Body of pancreas (tissue), 4 donors: ENCODE measurements around the gene ABHD4. TPM values are rescaled to one million over a fixed set of nuclear protein-coding genes. Genes with fewer than 3 reads are reported as not detected.
"Not testable (repeated sequence)": the region's sequence is repeated elsewhere in the genome, so short reads cannot be mapped to it uniquely, and the experiment has no call there.

ENCODE experiments used
- ATAC-seq: fragments of 150-250 bp; one replicate; pipeline ENCODE4 v1.9.1; 2016
- DNase-seq, 4 donors: peaks; one replicate each; pipeline ENCODE4 v3.0.0-alpha.2; 2019
- H3K27ac ChIP-seq, 4 donors: fragments of 200-600 bp; sonication (generic); 1 replicate in 3 of 4; 2 replicates in 1 of 4; pipeline versions ENCODE4 v1.5.1 to v1.6.1; 2016 to 2019; ENCODE audit warnings: mild to moderate bottlenecking in 1 of 4, mixed read lengths in 1 of 4, moderate library complexity in 1 of 4
- H3K27me3 ChIP-seq, 2 donors: fragments of 200-600 bp; sonication (generic); one replicate each; pipeline ENCODE4 v1.6.0; 2016; ENCODE audit warnings: mild to moderate bottlenecking in 1 of 2
- H3K36me3 ChIP-seq, 2 donors: fragments of 200-600 bp; sonication (generic); replicated peaks in 1 of 2; 2 replicates each; pipeline ENCODE4 v1.5.1; 2016; ENCODE audit warnings: low read depth in 2 of 2; ENCODE audit not compliant: insufficient read depth in 1 of 2
- H3K4me1 ChIP-seq: fragments of 200-600 bp; sonication (generic); one replicate; pipeline ENCODE4 v1.6.0; 2016
- H3K4me3 ChIP-seq, 2 donors: fragments of 200-600 bp; sonication (generic); 1 replicate in 1 of 2; 2 replicates in 1 of 2; pipeline ENCODE4 v1.5.1; 2016 to 2019
- H3K9me3 ChIP-seq, 3 donors: fragments of 200-600 bp; sonication (generic); 1 replicate in 2 of 3; 2 replicates in 1 of 3; pipeline ENCODE4 v1.5.1; 2016
- POLR2A ChIP-seq, 3 donors: fragments of 450-650 bp; IDR thresholded peaks; one replicate each; pipeline ENCODE4 v1.6.1; 2016; ENCODE audit warnings: antibody characterized with exemption in 3 of 3, mild to moderate bottlenecking in 2 of 3
- WGBS, 2 donors: methylation state at CpG; one replicate each; pipeline ENCODE4 v1.1.5; 2017; 5-methylcytosine and 5-hydroxymethylcytosine counted together
- intact Hi-C: fragments of 100-400 bp; cut with DNase I; formaldehyde crosslinking; loops from one replicate; pipeline ENCODE4 v1.15.1; 2023
- total RNA-seq, 2 donors: library from RNA; depleted of rRNA; stranded (reverse); fragments of >200 nt; gene quantifications; one replicate each; pipeline ENCODE4 v1.1.0, GENCODE V29; 2016
- TF ChIP-seq, protein P1 (sequence below), 7 experiments: fragments of 450-650 bp in 4 of 7; fragments of 200-600 bp in 3 of 7; sonication (generic) in 3 of 7; IDR thresholded peaks; one replicate each; pipeline ENCODE4 v1.5.1; 2016 to 2019; ENCODE audit warnings: antibody characterized with exemption in 7 of 7

Gene ABHD4
- total RNA-seq, 2 donors from 2014 or later: 11.9 to 28.3 TPM

DNA sequence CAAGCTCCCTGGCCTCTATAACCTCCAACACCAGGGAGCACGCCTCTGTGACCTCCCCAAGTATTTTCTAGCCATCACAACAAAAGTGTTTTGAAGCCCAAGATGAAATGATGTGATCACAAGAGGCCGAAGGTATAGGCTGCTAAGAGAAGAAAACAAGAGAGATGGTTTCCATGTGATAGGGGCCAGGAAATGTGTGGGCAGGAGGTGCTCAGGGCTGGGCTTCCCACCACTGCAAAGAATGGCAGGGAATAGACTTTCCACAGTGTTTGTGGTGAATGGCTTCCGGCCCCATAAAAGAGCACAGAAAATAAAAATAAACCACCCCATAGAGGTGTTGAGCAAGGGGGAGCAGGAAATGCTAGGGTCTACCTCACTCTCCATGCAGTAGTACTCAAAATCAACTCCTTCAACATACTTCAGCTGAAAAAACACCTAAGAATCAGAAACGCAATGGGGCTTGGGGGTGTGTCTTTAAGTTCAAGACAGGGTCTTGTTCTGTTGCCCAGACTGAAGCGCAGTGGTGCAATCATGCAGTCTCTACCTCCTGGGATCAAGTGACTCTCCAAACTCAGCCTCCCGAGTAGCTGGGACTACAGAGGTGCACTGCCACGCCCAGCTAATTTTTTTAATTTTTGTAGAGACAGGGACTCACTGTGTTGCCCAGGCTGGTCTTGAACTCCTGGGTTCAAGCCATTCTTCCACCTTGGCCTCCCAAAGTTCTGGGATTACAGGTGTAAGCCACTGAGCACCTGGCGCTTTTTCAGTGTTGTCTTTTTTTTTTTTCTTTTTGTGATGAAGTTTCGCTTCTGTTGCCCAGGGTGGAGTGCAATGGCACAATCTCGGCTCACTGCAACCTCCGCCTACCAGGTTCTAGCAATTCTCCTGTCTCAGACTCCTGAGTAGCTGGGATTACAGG, 36.2 kb upstream of the ABHD4 start:
- ATAC-seq: no peak
- Histone ChIP-seq H3K27me3 (no peaks in the 10 kb centered on the region), H3K36me3 (peaks cover 0 to 8% of the 10 kb centered on the region in 2 donors), H3K27ac (peak overlapping the region in 3 of 4 donors; percentile 68 to 85 (median 81)), H3K9me3 (no peaks in the 10 kb centered on the region), H3K4me3 (no peak overlapping the region), H3K4me1 (peaks cover 62% of the 10 kb centered on the region)
- TF ChIP-seq, protein P1, sequence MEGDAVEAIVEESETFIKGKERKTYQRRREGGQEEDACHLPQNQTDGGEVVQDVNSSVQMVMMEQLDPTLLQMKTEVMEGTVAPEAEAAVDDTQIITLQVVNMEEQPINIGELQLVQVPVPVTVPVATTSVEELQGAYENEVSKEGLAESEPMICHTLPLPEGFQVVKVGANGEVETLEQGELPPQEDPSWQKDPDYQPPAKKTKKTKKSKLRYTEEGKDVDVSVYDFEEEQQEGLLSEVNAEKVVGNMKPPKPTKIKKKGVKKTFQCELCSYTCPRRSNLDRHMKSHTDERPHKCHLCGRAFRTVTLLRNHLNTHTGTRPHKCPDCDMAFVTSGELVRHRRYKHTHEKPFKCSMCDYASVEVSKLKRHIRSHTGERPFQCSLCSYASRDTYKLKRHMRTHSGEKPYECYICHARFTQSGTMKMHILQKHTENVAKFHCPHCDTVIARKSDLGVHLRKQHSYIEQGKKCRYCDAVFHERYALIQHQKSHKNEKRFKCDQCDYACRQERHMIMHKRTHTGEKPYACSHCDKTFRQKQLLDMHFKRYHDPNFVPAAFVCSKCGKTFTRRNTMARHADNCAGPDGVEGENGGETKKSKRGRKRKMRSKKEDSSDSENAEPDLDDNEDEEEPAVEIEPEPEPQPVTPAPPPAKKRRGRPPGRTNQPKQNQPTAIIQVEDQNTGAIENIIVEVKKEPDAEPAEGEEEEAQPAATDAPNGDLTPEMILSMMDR (IDR thresholded peaks at IDR 0.05): no peak
- TF ChIP-seq POLR2A (IDR thresholded peaks at IDR 0.05): no peak
- intact Hi-C loops: no loop called here
- DNase-seq: no peak
- 41 to 49% methylated on average over 10 to 11 of the region's 11 CpGs for WGBS, 2 donors

DNA sequence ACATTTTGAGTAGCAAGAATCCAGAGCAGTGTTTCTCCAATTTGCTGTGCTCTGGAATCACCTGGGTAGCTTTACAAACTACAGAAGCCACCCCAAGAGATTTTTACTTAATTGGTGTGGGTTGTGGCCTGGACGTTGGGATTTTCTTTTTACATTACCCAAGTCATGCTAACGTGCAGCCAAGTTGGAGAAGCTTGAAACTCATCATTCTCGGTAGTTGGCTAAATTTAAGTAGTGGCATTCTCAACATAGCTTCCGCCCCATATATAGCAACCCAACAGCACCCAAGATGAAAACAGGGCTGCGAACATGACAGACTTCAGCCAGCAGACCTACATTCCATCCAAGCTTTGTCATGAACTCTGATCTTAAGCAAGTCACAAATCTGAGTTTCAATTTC, 34.1 kb upstream of the ABHD4 start:
- Histone ChIP-seq H3K4me1 (peaks cover 48% of the 10 kb centered on the region), H3K27ac (no peak overlapping the region)
- intact Hi-C loops: no loop called here

DNA sequence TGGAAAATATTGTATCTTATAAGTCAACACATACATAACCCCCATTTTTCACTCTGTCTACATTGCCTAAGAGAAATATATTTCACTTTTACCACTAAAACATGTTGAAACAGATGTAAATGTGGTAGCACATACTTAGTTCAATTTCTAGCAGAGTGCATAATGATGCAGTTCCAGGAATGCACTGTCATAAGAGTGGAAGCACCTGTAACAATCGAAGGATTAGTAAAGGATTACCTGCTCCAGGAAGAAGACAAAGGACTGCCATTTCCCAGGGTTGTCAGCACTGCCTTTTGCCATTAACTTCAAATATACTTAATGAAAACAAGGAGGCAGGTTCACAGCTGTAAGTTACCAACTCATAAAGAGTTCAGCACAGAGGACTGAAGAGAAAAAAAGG, 33.6 kb upstream of the ABHD4 start:
- peak overlapping the region in 1 of 4 donors; percentile 29 for H3K27ac ChIP-seq
- 33 to 43% methylated on average over 1 of the region's 1 CpG for WGBS, 2 donors
- TF ChIP-seq POLR2A (IDR thresholded peaks at IDR 0.05): no peak
- TF ChIP-seq, protein P1 (IDR thresholded peaks at IDR 0.05): no peak
- no peak for ATAC-seq
- H3K36me3 ChIP-seq: peaks cover 0 to 8% of the 10 kb centered on the region in 2 donors
- no peaks in the 10 kb centered on the region for H3K9me3 ChIP-seq
- H3K27me3 ChIP-seq: no peaks in the 10 kb centered on the region
- H3K4me1 ChIP-seq: peaks cover 43% of the 10 kb centered on the region
- intact Hi-C loops: no loop called here
- DNase-seq: no peak
- H3K4me3 ChIP-seq: no peak overlapping the region

More for the DNA sequence above, 34.1 kb upstream of the ABHD4 start:
- Histone ChIP-seq H3K36me3 (peaks cover 0 to 8% of the 10 kb centered on the region in 2 donors), H3K27me3 (no peaks in the 10 kb centered on the region), H3K4me3 (no peak overlapping the region), H3K9me3 (no peaks in the 10 kb centered on the region)
- TF ChIP-seq POLR2A (IDR thresholded peaks at IDR 0.05): no peak
- TF ChIP-seq, protein P1 (IDR thresholded peaks at IDR 0.05): no peak
- WGBS, 2 donors: 79 to 87% methylated on average over 5 of the region's 5 CpGs
- DNase-seq (no peak), ATAC-seq (no peak)

DNA sequence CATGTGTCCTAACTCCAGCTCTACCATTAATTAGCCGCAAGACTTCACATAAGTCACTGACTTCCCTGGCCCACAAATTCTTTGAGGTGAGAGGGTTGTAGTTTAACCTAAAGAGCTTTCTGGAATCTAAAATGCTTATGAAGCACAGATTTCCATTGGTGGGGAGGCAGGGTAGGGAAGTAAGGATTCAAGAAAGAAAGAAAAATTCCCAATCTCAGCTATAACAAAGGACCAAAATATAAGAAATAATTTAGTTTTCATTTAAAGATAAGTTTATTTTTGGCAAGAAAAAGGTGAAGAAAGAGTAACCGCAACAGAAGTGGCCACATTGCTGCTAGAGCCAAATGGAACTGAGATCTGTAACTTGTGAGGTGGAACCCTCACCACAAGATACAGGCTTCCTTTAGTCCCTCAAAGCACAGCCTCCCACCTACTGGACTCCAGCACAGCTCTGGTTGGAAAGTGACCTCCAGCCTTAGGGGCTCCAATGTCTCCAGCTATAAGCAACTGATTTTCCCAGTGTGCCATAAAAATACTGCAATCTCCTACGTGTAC, 32.6 kb upstream of the ABHD4 start:
- no peak for TF ChIP-seq POLR2A (IDR thresholded peaks at IDR 0.05)
- TF ChIP-seq, protein P1 (IDR thresholded peaks at IDR 0.05): no peak
- 84 to 88% methylated on average over 3 of the region's 3 CpGs for WGBS, 2 donors
- H3K27me3 ChIP-seq: no peaks in the 10 kb centered on the region
- peak overlapping the region in 1 of 4 donors; percentile 13 for H3K27ac ChIP-seq
- peaks cover 39% of the 10 kb centered on the region for H3K4me1 ChIP-seq
- no peak for DNase-seq
- peaks cover 0 to 8% of the 10 kb centered on the region in 2 donors for H3K36me3 ChIP-seq
- H3K9me3 ChIP-seq: no peaks in the 10 kb centered on the region
- no peak for ATAC-seq
- intact Hi-C loops: loop anchor here (5.0 kb wide), 1 partner anchor 87 kb away; no protein-coding TSS in a partner anchor
- no peak overlapping the region for H3K4me3 ChIP-seq

DNA sequence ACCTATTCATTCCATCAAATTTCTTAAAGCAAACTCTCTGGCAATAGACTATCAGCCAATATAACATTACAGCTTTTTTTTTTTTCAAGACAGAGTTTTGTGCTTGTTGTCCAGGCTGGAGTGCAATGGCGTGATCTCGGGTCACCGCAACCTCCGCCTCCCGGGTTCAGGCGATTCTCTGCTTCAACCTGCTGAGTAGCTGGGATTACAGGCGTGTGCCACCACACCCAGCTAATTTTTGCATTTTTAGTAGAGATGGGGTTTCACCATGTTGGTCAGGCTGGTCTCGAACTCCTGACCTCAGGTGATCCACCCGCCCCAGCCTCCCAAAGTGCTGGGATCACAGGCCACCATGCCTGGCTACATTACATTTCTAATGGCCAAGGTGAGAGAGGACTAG, 31.8 kb upstream of the ABHD4 start:
- not testable (repeated sequence) for H3K27ac ChIP-seq, DNase-seq, H3K27me3 ChIP-seq, H3K9me3 ChIP-seq, H3K4me3 ChIP-seq, H3K36me3 ChIP-seq, ATAC-seq
- intact Hi-C loops: loop anchor here (5.0 kb wide), 1 partner anchor 86 kb away; no protein-coding TSS in a partner anchor
- H3K4me1 ChIP-seq: peaks cover 38% of the 10 kb centered on the region
- WGBS, 2 donors: 95% methylated on average over 9 of the region's 9 CpGs
